ENCODE results near the gene TRIP13.

The TRIP13 gene

DNA sequence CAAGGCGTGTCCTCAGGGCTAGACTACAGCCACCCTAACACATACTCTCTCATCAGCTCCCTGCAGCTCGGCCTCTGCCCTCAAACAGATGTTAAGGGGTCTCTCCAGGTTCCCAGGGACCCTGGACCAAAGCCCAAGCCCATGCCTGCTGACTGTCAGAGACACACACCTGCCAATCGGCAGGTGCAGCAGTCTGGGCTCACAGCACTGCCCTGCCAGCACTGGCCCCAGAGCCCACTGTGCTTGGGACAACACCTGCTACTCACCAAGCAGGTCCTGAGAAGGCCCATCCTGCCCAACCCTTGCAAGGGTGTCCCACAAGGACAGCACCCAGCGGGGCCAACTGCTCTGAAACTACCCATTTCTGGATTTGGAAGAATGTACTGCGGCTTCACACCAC lies 21.7 kb upstream of the TRIP13 start:
- Histone ChIP-seq H3K4me1 (ENCODE audit: control insufficient read depth, low read length) (no peaks in the 10 kb centered on the region), H3F3A (ENCODE audit: control insufficient read depth, insufficient read depth) (no peaks in the 10 kb centered on the region), H4K20me1 (ENCODE audit: control insufficient read depth, insufficient read depth, low read depth, low read length) (no peaks in the 10 kb centered on the region), H3K4me3 (ENCODE audit: low read length) (no peak overlapping the region), H3K9me2 (replicated peaks; ENCODE audit: control insufficient read depth, low read length) (no peaks in the 10 kb centered on the region), H3K27ac (ENCODE audit: low read depth, low read length) (no peak overlapping the region), H3K4me2 (ENCODE audit: low read length) (no peak overlapping the region), H3K79me2 (ENCODE audit: control insufficient read depth, low read length) (no peaks in the 10 kb centered on the region; the same call in 1 of the 2 replicates), H3K27me3 (ENCODE audit: control insufficient read depth, low read length) (no peaks in the 10 kb centered on the region), H3K9me3 (ENCODE audit: control insufficient read depth, insufficient read depth, low read length) (no peaks in the 10 kb centered on the region), H3K36me3 (ENCODE audit: control insufficient read depth, low read length) (peaks cover 92% of the 10 kb centered on the region)
- TF ChIP-seq EZH2phosphoT487 (IDR thresholded peaks at IDR 0.05; ENCODE audit: borderline replicate concordance, low read length): no peak
- TF ChIP-seq, protein P1, sequence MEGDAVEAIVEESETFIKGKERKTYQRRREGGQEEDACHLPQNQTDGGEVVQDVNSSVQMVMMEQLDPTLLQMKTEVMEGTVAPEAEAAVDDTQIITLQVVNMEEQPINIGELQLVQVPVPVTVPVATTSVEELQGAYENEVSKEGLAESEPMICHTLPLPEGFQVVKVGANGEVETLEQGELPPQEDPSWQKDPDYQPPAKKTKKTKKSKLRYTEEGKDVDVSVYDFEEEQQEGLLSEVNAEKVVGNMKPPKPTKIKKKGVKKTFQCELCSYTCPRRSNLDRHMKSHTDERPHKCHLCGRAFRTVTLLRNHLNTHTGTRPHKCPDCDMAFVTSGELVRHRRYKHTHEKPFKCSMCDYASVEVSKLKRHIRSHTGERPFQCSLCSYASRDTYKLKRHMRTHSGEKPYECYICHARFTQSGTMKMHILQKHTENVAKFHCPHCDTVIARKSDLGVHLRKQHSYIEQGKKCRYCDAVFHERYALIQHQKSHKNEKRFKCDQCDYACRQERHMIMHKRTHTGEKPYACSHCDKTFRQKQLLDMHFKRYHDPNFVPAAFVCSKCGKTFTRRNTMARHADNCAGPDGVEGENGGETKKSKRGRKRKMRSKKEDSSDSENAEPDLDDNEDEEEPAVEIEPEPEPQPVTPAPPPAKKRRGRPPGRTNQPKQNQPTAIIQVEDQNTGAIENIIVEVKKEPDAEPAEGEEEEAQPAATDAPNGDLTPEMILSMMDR (IDR thresholded peaks at IDR 0.05; ENCODE audit: low read depth, low read length, poor library complexity, severe bottlenecking): no peak

DNA sequence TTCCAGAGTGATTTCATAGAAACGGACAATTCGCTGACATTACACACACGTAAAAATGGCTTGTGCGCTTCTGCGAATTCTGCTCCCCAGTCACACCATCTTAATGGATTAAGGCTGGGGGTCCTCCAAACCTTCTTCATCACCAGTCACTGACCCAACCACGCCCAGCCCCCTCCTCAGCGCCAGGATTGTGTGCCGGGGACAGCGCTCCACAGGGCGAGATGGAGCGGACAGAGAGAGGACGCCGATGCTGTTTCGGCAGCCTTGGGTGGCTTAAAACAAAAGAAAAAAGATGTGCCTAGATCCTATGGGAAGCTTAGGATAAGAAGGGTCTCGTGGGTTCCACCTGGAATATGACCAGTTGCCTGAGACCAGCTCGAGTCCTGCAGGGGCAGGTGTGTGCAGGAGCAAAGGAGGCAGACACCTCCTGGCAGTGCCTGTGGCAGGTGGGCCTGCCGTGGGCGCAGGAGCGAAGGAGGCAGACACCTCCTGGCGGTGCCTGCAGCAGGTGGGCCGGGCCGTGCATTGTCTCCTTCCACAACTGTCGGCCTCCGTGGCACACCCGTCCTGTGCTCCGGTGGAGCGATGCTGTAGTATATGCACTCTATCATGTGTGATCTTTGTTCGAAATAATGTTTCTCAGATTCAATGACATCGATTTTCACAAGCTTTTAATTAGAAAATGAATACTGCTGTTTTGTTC lies 20.9 kb upstream of the TRIP13 start:
- Histone ChIP-seq H3K36me3 (ENCODE audit: control insufficient read depth, low read length) (peaks cover 92% of the 10 kb centered on the region), H3K27ac (ENCODE audit: low read depth, low read length) (no peak overlapping the region), H3K4me1 (ENCODE audit: control insufficient read depth, low read length) (no peaks in the 10 kb centered on the region), H3K4me2 (ENCODE audit: low read length) (no peak overlapping the region), H3K79me2 (ENCODE audit: control insufficient read depth, low read length) (no peaks in the 10 kb centered on the region; the same call in 1 of the 2 replicates), H3K9me2 (replicated peaks; ENCODE audit: control insufficient read depth, low read length) (no peaks in the 10 kb centered on the region), H3F3A (ENCODE audit: control insufficient read depth, insufficient read depth) (no peaks in the 10 kb centered on the region), H4K20me1 (ENCODE audit: control insufficient read depth, insufficient read depth, low read depth, low read length) (no peaks in the 10 kb centered on the region), H3K4me3 (ENCODE audit: low read length) (no peak overlapping the region), H3K27me3 (ENCODE audit: control insufficient read depth, low read length) (no peaks in the 10 kb centered on the region), H3K9me3 (ENCODE audit: control insufficient read depth, insufficient read depth, low read length) (no peaks in the 10 kb centered on the region)
- no peak for TF ChIP-seq EZH2phosphoT487 (IDR thresholded peaks at IDR 0.05; ENCODE audit: borderline replicate concordance, low read length)
- TF ChIP-seq, protein P1 (IDR thresholded peaks at IDR 0.05; ENCODE audit: low read depth, low read length, poor library complexity, severe bottlenecking): no peak

DNA sequence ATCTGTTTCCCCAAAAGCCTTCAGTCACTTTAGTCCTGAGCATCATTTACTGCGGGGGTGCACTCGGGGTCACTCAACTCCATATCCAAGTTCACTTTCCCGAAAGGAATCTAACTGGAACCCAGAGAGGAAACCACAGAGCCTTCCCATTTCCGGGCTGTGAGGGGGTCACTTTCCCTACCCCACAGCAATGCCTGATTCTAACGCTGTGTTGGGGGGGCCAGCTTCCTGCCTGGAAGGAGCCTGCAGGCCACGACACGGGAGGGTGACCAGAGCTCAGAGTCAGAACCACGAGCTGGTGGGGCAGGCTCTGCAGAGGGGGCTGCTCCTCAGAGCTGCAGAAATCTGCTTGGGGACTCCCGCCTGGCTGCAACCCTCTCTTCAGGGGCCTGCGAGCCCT lies 20.4 kb upstream of the TRIP13 start:
- no peak overlapping the region for H3K4me2 ChIP-seq (ENCODE audit: low read length)
- TF ChIP-seq EZH2phosphoT487 (IDR thresholded peaks at IDR 0.05; ENCODE audit: borderline replicate concordance, low read length): no peak
- TF ChIP-seq, protein P1 (IDR thresholded peaks at IDR 0.05; ENCODE audit: low read depth, low read length, poor library complexity, severe bottlenecking): no peak

More for the DNA sequence above, 20.4 kb upstream of the TRIP13 start:
- no peaks in the 10 kb centered on the region for H3K9me3 ChIP-seq (ENCODE audit: control insufficient read depth, insufficient read depth, low read length)
- H3K27me3 ChIP-seq (ENCODE audit: control insufficient read depth, low read length): no peaks in the 10 kb centered on the region
- no peaks in the 10 kb centered on the region for H3F3A ChIP-seq (ENCODE audit: control insufficient read depth, insufficient read depth)
- peaks cover 95% of the 10 kb centered on the region for H3K36me3 ChIP-seq (ENCODE audit: control insufficient read depth, low read length)
- no peaks in the 10 kb centered on the region for H4K20me1 ChIP-seq (ENCODE audit: control insufficient read depth, insufficient read depth, low read depth, low read length)
- no peak overlapping the region for H3K27ac ChIP-seq (ENCODE audit: low read depth, low read length)
- no peaks in the 10 kb centered on the region for H3K4me1 ChIP-seq (ENCODE audit: control insufficient read depth, low read length)
- no peaks in the 10 kb centered on the region for H3K9me2 ChIP-seq (replicated peaks; ENCODE audit: control insufficient read depth, low read length)
- H3K4me3 ChIP-seq (ENCODE audit: low read length): no peak overlapping the region
- no peaks in the 10 kb centered on the region; the same call in 1 of the 2 replicates for H3K79me2 ChIP-seq (ENCODE audit: control insufficient read depth, low read length)
